ENCODE measurements around the gene RAB17.

- TF ChIP-seq POLR2A (IDR thresholded peaks at IDR 0.05; ENCODE audit: low read depth, low read length) (no peak), POLR2AphosphoS5 (IDR thresholded peaks at IDR 0.05; ENCODE audit: low read depth, low read length) (no peak)
Measured at GRCh38 chr2:237540223-237540775, 50.2 kb downstream of the RAB17 start.
